GM19193 (cell line): ENCODE measurements around the gene MAP3K14.

Experiments used
- POLR2A ChIP-seq: IDR thresholded peaks from 4 replicates; pipeline ENCODE4 v1.6.1; 2011; ENCODE audit not compliant: insufficient read depth, insufficient read length; ENCODE audit errors: extremely low read depth

Gene MAP3K14

GRCh38 chr17:45325810-45326209, 9.0 kb upstream of the MAP3K14 start:
- TF ChIP-seq POLR2A: no peak

- TF ChIP-seq POLR2A: no peak
Observed at GRCh38 chr17:45324336-45324735, 7.5 kb upstream of the MAP3K14 start.

- no peak for TF ChIP-seq POLR2A
Observed at GRCh38 chr17:45322168-45322567, 5.3 kb upstream of the MAP3K14 start.

- TF ChIP-seq POLR2A: no peak
Observed at GRCh38 chr17:45320931-45321461, 4.2 kb upstream of the MAP3K14 start.

- TF ChIP-seq POLR2A: no peak
Observed at GRCh38 chr17:45320349-45320930, 3.6 kb upstream of the MAP3K14 start.

- TF ChIP-seq POLR2A: no peak
Observed at GRCh38 chr17:45319239-45319703, 2.5 kb upstream of the MAP3K14 start.

GRCh38 chr17:45318561-45319230, 1.9 kb upstream of the MAP3K14 start:
- no peak for TF ChIP-seq POLR2A

GRCh38 chr17:45317111-45317928, 500 bp upstream of the MAP3K14 start:
- peak; percentile 57 for TF ChIP-seq POLR2A

GRCh38 chr17:45315648-45316433, 979 bp downstream of the MAP3K14 start:
- TF ChIP-seq POLR2A: no peak

- no peak for TF ChIP-seq POLR2A
Observed at GRCh38 chr17:45314741-45315647, 1.8 kb downstream of the MAP3K14 start.

- TF ChIP-seq POLR2A: no peak
Observed at GRCh38 chr17:45313996-45314740, 2.7 kb downstream of the MAP3K14 start.

- peak; percentile 15 for TF ChIP-seq POLR2A
Observed at GRCh38 chr17:45313421-45313771, 3.4 kb downstream of the MAP3K14 start.

- no peak for TF ChIP-seq POLR2A
Observed at GRCh38 chr17:45312477-45313420, 4.1 kb downstream of the MAP3K14 start.
